Activated naive CD4-positive, alpha-beta T cell treated with anti-CD3 and anti-CD28 coated beads, Interleukin-2, amount 50 U/mL, for 72 hours (primary cell): ENCODE measurements around the gene UNKL. TPM values are rescaled to one million over a fixed set of nuclear protein-coding genes. Genes with fewer than 3 reads are reported as not detected.
A peak's percentile ranks its signal among the peaks of the same experiment; 100 is the strongest.

Experiments used
- ATAC-seq, 2 donors: fragments of 150-1000 bp; cut with Tn5 transposase; 2 replicates each; pipeline ENCODE4 v1.10.0; 2021; ENCODE audit warnings: mild to moderate bottlenecking in 2 of 2, moderate library complexity in 2 of 2
- DNase-seq, 2 donors: peaks; one replicate each; pipeline ENCODE4 v3.0.0; 2021 to 2022; ENCODE audit warnings: low spot score in 2 of 2
- H3K27ac Mint-ChIP-seq, 2 donors: one replicate each; pipeline ENCODE4 v1.8.0; 2022; ENCODE audit warnings: mild to moderate bottlenecking in 2 of 2, mixed read lengths in 2 of 2
- H3K36me3 Mint-ChIP-seq, 2 donors: one replicate each; pipeline ENCODE4 v1.8.0; 2022; ENCODE audit warnings: mixed read lengths in 2 of 2
- H3K9me3 Mint-ChIP-seq, 2 donors: one replicate each; pipeline ENCODE4 v1.8.0; 2022; ENCODE audit warnings: mixed read lengths in 2 of 2
- total RNA-seq, 2 donors: library from RNA; stranded (reverse); gene quantifications; one replicate each; pipeline ENCODE4 v1.2.3, GENCODE V29; 2022

Gene UNKL
- total RNA-seq, 2 donors from 2014 or later: 38.0 to 72.1 TPM

GRCh38 chr16:1323296-1324239, 90.9 kb downstream of the UNKL start:
- Mint-ChIP-seq H3K27ac (peak overlapping the region in 1 of 2 donors; percentile 44), H3K36me3 (peaks cover 8 to 11% of the 10 kb centered on the region in 2 donors)
- ATAC-seq: peak in 1 of 2 donors; percentile 4

GRCh38 chr16:1322407-1322806, 92.1 kb downstream of the UNKL start:
- ATAC-seq (no peak), DNase-seq (no peak)
- Mint-ChIP-seq H3K27ac (no peak overlapping the region), H3K9me3 (no peaks in the 10 kb centered on the region), H3K36me3 (peaks cover 19 to 21% of the 10 kb centered on the region in 2 donors)

More at GRCh38 chr16:1323296-1324239, 90.9 kb downstream of the UNKL start:
- DNase-seq: no peak
- H3K9me3 Mint-ChIP-seq: no peaks in the 10 kb centered on the region

GRCh38 chr16:1320658-1321240, 93.8 kb downstream of the UNKL start:
- Mint-ChIP-seq H3K9me3 (no peaks in the 10 kb centered on the region), H3K36me3 (peaks cover 24 to 27% of the 10 kb centered on the region in 2 donors), H3K27ac (peak overlapping the region; percentile 23 to 55)
- ATAC-seq: peak in 1 of 2 donors; percentile 8
- no peak for DNase-seq

GRCh38 chr16:1320097-1320496, 94.4 kb downstream of the UNKL start:
- ATAC-seq (no peak), DNase-seq (no peak)
- Mint-ChIP-seq H3K36me3 (peaks cover 24 to 29% of the 10 kb centered on the region in 2 donors), H3K9me3 (no peaks in the 10 kb centered on the region), H3K27ac (peak overlapping the region; percentile 23 to 44)

GRCh38 chr16:1319041-1319440, 95.5 kb downstream of the UNKL start:
- no peak for ATAC-seq
- DNase-seq: no peak
- Mint-ChIP-seq H3K27ac (no peak overlapping the region), H3K36me3 (peaks cover 24 to 33% of the 10 kb centered on the region in 2 donors), H3K9me3 (no peaks in the 10 kb centered on the region)

- peaks cover 24 to 33% of the 10 kb centered on the region in 2 donors for H3K36me3 Mint-ChIP-seq
- ATAC-seq (no peak), DNase-seq (no peak)
- H3K27ac Mint-ChIP-seq: peak overlapping the region in 1 of 2 donors; percentile 91
- no peaks in the 10 kb centered on the region for H3K9me3 Mint-ChIP-seq
Measured at GRCh38 chr16:1318268-1318545, 96.3 kb downstream of the UNKL start.

GRCh38 chr16:1317479-1318267, 96.8 kb downstream of the UNKL start:
- Mint-ChIP-seq H3K27ac (peak overlapping the region in 1 of 2 donors; percentile 55), H3K9me3 (no peaks in the 10 kb centered on the region), H3K36me3 (peaks cover 24 to 33% of the 10 kb centered on the region in 2 donors)
- ATAC-seq: no peak
- DNase-seq: no peak

- ATAC-seq (no peak), DNase-seq (no peak)
Measured at GRCh38 chr16:1316033-1316405, 98.5 kb downstream of the UNKL start.

GRCh38 chr16:1315081-1316032, 99.1 kb downstream of the UNKL start:
- Mint-ChIP-seq H3K27ac (peak overlapping the region in 1 of 2 donors; percentile 50), H3K36me3 (peaks cover 31 to 43% of the 10 kb centered on the region in 2 donors), H3K9me3 (no peaks in the 10 kb centered on the region)
- DNase-seq (no peak), ATAC-seq (no peak)

More at GRCh38 chr16:1316033-1316405, 98.5 kb downstream of the UNKL start:
- Mint-ChIP-seq H3K36me3 (peaks cover 26 to 36% of the 10 kb centered on the region in 2 donors), H3K9me3 (no peaks in the 10 kb centered on the region), H3K27ac (no peak overlapping the region)

- Mint-ChIP-seq H3K9me3 (no peaks in the 10 kb centered on the region), H3K36me3 (peaks cover 31 to 44% of the 10 kb centered on the region in 2 donors), H3K27ac (peak overlapping the region; percentile 56 to 68)
- ATAC-seq: no peak
- no peak for DNase-seq
Measured at GRCh38 chr16:1314399-1315068, 100.0 kb downstream of the UNKL start.

GRCh38 chr16:1313721-1314369, 100.7 kb downstream of the UNKL start:
- H3K36me3 Mint-ChIP-seq: peaks cover 31 to 38% of the 10 kb centered on the region in 2 donors
- no peak for ATAC-seq

More at GRCh38 chr16:1313721-1314369, 100.7 kb downstream of the UNKL start:
- H3K9me3 Mint-ChIP-seq: no peaks in the 10 kb centered on the region
- H3K27ac Mint-ChIP-seq: peak overlapping the region; percentile 56 to 68
- DNase-seq: no peak

Other genes with a start within 250 kb of the UNKL start
- gene TPSG1, start 189.4 kb downstream of the UNKL start, total RNA-seq: not detected
- 1 to 10 TPM in 1 of 2 donors, not detected in 1; 1.3 TPM for gene TPSB2, start 184.5 kb downstream of the UNKL start, total RNA-seq
- under 1 TPM; 0.64 to 0.77 TPM for gene TPSAB1, start 174.0 kb downstream of the UNKL start, total RNA-seq
- not detected for gene TPSD1, start 158.6 kb downstream of the UNKL start, total RNA-seq
- gene UBE2I, start 105.1 kb downstream of the UNKL start, total RNA-seq: 100 to 1,000 TPM; 205 to 246 TPM
- gene BAIAP3, start 81.1 kb downstream of the UNKL start, total RNA-seq: 1 to 10 TPM in 1 of 2 donors, under 1 TPM in 1; 0.34 to 1.9 TPM
- 10 to 100 TPM; 34.4 to 50.8 TPM for gene TSR3, start 62.8 kb downstream of the UNKL start, total RNA-seq
- 10 to 100 TPM; 21.7 to 25.4 TPM for gene GNPTG, start 62.8 kb downstream of the UNKL start, total RNA-seq
- 10 to 100 TPM; 12.4 to 15.2 TPM for gene UQCC4, start 6.0 kb upstream of the UNKL start, total RNA-seq
- under 1 TPM in 1 of 2 donors, not detected in 1; 0.27 TPM for gene PERCC1, start 16.4 kb upstream of the UNKL start, total RNA-seq
- gene CCDC154, start 29.9 kb upstream of the UNKL start, total RNA-seq: 1 to 10 TPM; 2.6 to 3.6 TPM
- 100 to 1,000 TPM in 1 of 2 donors, 10 to 100 TPM in 1; 43.2 to 138 TPM for gene CLCN7, start 60.3 kb upstream of the UNKL start, total RNA-seq
- gene PTX4, start 74.2 kb upstream of the UNKL start, total RNA-seq: not detected
- 10 to 100 TPM; 53.4 to 94.9 TPM for gene TELO2, start 78.7 kb upstream of the UNKL start, total RNA-seq
- 10 to 100 TPM; 10.3 to 17.6 TPM for gene TMEM204, start 119.0 kb upstream of the UNKL start, total RNA-seq
- 10 to 100 TPM; 16.0 to 17.1 TPM for gene IFT140, start 197.4 kb upstream of the UNKL start, total RNA-seq
- gene CRAMP1, start 197.7 kb upstream of the UNKL start, total RNA-seq: 10 to 100 TPM; 16.5 to 19.5 TPM